K562 (cell line): ENCODE results near the gene ATXN7L2. TPM values are rescaled to one million over a fixed set of nuclear protein-coding genes. Genes with fewer than 3 reads are reported as not detected.
A peak's percentile ranks its signal among the peaks of the same experiment; 100 is the strongest.

Experiments used
- ARID1B ChIP-seq: fragments of 450-650 bp; IDR thresholded peaks from 2 replicates; pipeline ENCODE4 v1.6.1; 2016; ENCODE audit warnings: antibody characterized with exemption, mild to moderate bottlenecking, inconsistent platforms
- ARID4B ChIP-seq: sonication (generic); formaldehyde crosslinking; IDR thresholded peaks from 2 replicates; pipeline ENCODE4 v1.8.0; 2022; ENCODE audit warnings: mild to moderate bottlenecking, missing genetic modification reagents
- CBFA2T2 ChIP-seq: fragments of 450-650 bp; conservative IDR thresholded peaks from 2 replicates; pipeline ENCODE4 v1.6.1; 2017; ENCODE audit warnings: mild to moderate bottlenecking
- FOXM1 ChIP-seq, 2 experiments: fragments of 450-650 bp in 1 of 2; sonication (generic) in 1 of 2; formaldehyde crosslinking in 1 of 2; IDR thresholded peaks; 2 replicates each; pipeline versions ENCODE4 v1.6.1 to v1.9.0; 2017 to 2022; ENCODE audit warnings: low read depth in 2 of 2, mild to moderate bottlenecking in 2 of 2, missing genetic modification reagents in 1 of 2, moderate library complexity in 1 of 2
- GMEB1 ChIP-seq: fragments of 250-450 bp; sonication (Bioruptor Pico); IDR thresholded peaks from 2 replicates; pipeline ENCODE4 v1.4.0; 2020; ENCODE audit warnings: mild to moderate bottlenecking
- KDM5B ChIP-seq: fragments of 200-600 bp; sonication (generic); IDR thresholded peaks from 2 replicates; pipeline ENCODE4 v1.6.1; 2012; ENCODE audit warnings: low read depth, mild to moderate bottlenecking, moderate library complexity, low read length, control low read depth, inconsistent platforms; ENCODE audit not compliant: insufficient replicate concordance
- MEF2A ChIP-seq: IDR thresholded peaks from 2 replicates; pipeline ENCODE4 v1.6.1; 2011; ENCODE audit warnings: low read depth, mild to moderate bottlenecking, low read length, moderate library complexity; ENCODE audit not compliant: control insufficient read depth
- PTRF ChIP-seq: fragments of 450-650 bp; IDR thresholded peaks from 2 replicates; pipeline ENCODE4 v1.6.1; 2016; ENCODE audit warnings: mild to moderate bottlenecking, missing genetic modification characterization, missing compliant biosample characterization
- RBM34 ChIP-seq: fragments of 200-400 bp; formaldehyde crosslinking; IDR thresholded peaks from 2 replicates; pipeline ENCODE4 v1.6.1; 2018; ENCODE audit warnings: low read length, borderline replicate concordance; ENCODE audit not compliant: insufficient read depth
- TSHZ1 ChIP-seq: fragments of 250-450 bp; sonication (Bioruptor Pico); IDR thresholded peaks from 2 replicates; pipeline ENCODE4 v1.4.0; 2020; ENCODE audit warnings: mild to moderate bottlenecking, moderate library complexity
- USF2 ChIP-seq: sonication (generic); formaldehyde crosslinking; IDR thresholded peaks from 2 replicates; pipeline ENCODE4 v1.5.0; 2020; ENCODE audit warnings: missing genetic modification reagents
- ZBTB12 ChIP-seq: fragments of 250-450 bp; sonication (Bioruptor Pico); IDR thresholded peaks from 2 replicates; pipeline ENCODE4 v1.4.0; 2020
- ZFP1 ChIP-seq: fragments of 450-650 bp; formaldehyde crosslinking; IDR thresholded peaks from 2 replicates; pipeline ENCODE4 v1.4.0; 2020; ENCODE audit warnings: mild to moderate bottlenecking, mixed read lengths
- polyA plus RNA-seq, 8 experiments: library from polyadenylated mRNA; depleted of rRNA in 4 of 8; stranded (reverse) in 5 of 8; unstranded in 3 of 8; fragments of >200 nt; fragmentation: Nextera tagmentation in 2 of 8; fragmentation: Illumina TruSeq in 1 of 8; extraction: Ambion mirVana in 2 of 8; extraction: Trizol in 1 of 8; gene quantifications; 2 replicates each; pipeline versions ENCODE4 v1.2.1 to v1.2.3, GENCODE V29; 2011 to 2014; ENCODE audit warnings: inconsistent platforms in 1 of 8, missing spikeins in 1 of 8
- total RNA-seq, 7 experiments: library from RNA; depleted of rRNA in 6 of 7; stranded (reverse); fragments of >200 nt in 6 of 7; fragmentation: Illumina TruSeq in 2 of 7; extraction: Trizol in 2 of 7; gene quantifications; 2 replicates each; pipeline versions ENCODE4 v1.2.1 to v1.2.3, GENCODE V29; 2011 to 2021; ENCODE audit warnings: low replicate concordance in 1 of 7

The ATXN7L2 gene
- total and polyA plus RNA-seq, 9 of the 15 experiments (the other 6 are each of a cell fraction or from before 2014, with no cell fraction given) = 0.21 to 10.4 (median 5.8) TPM

GRCh38 chr1:109483672-109484518 is at the start of gene ATXN7L2 (continued):
- TF ChIP-seq ARID4B (peak; percentile 97), ARID1B (peak; percentile 76), ZBTB12 (CRISPR knock-in tag) (peak; percentile 29; the same call in 1 of the 2 replicates), ZFP1 (no peak), TSHZ1 (CRISPR knock-in tag) (no peak), FOXM1 (IDR thresholded peaks at IDR 0.05; ENCODE audit: low read depth) (peak; percentile 99), FOXM1 (CRISPR knock-in tag; IDR thresholded peaks at IDR 0.05; ENCODE audit: low read depth) (peak; percentile 92), CBFA2T2 (no peak), GMEB1 (CRISPR knock-in tag) (peak; percentile 90), USF2 (CRISPR knock-in tag) (no peak), PTRF (tag) (no peak), MEF2A (no peak), RBM34 (no peak), KDM5B (peak; percentile 89)
